PC-9 (cell line): Measurements from ENCODE around the gene SEC61B.

Source experiments
- CTCF ChIP-seq: fragments of 200-600 bp; sonication (generic); conservative IDR thresholded peaks from 2 replicates; pipeline ENCODE4 v1.6.1; 2017; ENCODE audit warnings: mixed run types, antibody characterized with exemption, mild to moderate bottlenecking, moderate library complexity
- EZH2 ChIP-seq: fragments of 200-600 bp; sonication (generic); IDR thresholded peaks from 2 replicates; pipeline ENCODE4 v1.8.0; 2017; ENCODE audit warnings: antibody characterized with exemption, low read depth

- no peak for TF ChIP-seq CTCF
- no peak for TF ChIP-seq EZH2
Measured at GRCh38 chr9:99237356-99237755, 15.3 kb downstream of the SEC61B start.
